ENCODE results near the gene C19orf33.

Gene C19orf33

GRCh38 chr19:38351865-38352395 lies 47.9 kb downstream of the C19orf33 start:
- H3K27me3 ChIP-seq (ENCODE audit: insufficient read depth, low read length), result peaks cover 5% of the 10 kb centered on the region; the same call in 1 of the 2 replicates
- no peak overlapping the region for H2AFZ ChIP-seq (ENCODE audit: low read length, unreplicated experiment)
- no peaks in the 10 kb centered on the region for H3K79me2 ChIP-seq (ENCODE audit: control insufficient read depth, insufficient read depth, low read length, unreplicated experiment)
- no peaks in the 10 kb centered on the region for H3K36me3 ChIP-seq (ENCODE audit: insufficient read depth, low read length)
- no peaks in the 10 kb centered on the region for H3K4me1 ChIP-seq (ENCODE audit: control insufficient read depth, insufficient read depth, low read length, unreplicated experiment)
- no peak overlapping the region for H3K27ac ChIP-seq (ENCODE audit: low read depth, low read length)
- H3K4me3 ChIP-seq (ENCODE audit: low read depth, low read length), result no peak overlapping the region

- Histone ChIP-seq H3K27me3 (ENCODE audit: insufficient read depth, low read length) (peaks cover 5% of the 10 kb centered on the region; the same call in 1 of the 2 replicates), H2AFZ (ENCODE audit: low read length, unreplicated experiment) (no peak overlapping the region), H3K4me1 (ENCODE audit: control insufficient read depth, insufficient read depth, low read length, unreplicated experiment) (no peaks in the 10 kb centered on the region), H3K4me3 (ENCODE audit: low read depth, low read length) (no peak overlapping the region), H3K79me2 (ENCODE audit: control insufficient read depth, insufficient read depth, low read length, unreplicated experiment) (no peaks in the 10 kb centered on the region), H3K27ac (ENCODE audit: low read depth, low read length) (no peak overlapping the region), H3K36me3 (ENCODE audit: insufficient read depth, low read length) (no peaks in the 10 kb centered on the region)
These were observed 48.6 kb downstream of the C19orf33 start for GRCh38 chr19:38352611-38353010.
